Measurements from ENCODE around the gene TMPRSS6. TPM values are rescaled to one million over a fixed set of nuclear protein-coding genes. Genes with fewer than 3 reads are reported as not detected.

The TMPRSS6 gene
- total RNA-seq, 1 experiment from 2014 or later = 0.04 TPM

DNA sequence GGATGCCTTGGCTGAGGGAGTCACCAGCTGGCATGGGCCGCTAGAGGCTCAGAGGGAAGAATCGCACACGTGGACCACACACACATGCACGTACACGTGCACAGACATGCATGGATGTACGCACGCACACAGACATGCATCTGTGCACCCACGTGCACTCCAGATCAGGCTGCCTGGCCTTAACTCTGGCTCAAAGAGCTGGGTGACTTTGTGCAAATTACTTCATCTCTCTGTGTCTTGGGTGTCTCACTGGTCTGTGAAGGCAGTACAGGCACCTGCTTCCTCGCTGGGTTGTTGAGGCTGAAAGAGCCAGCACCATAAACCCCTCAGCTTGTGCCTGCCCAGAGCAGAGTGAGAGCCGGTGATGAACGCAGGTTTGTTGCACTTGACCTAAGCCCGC lies 28.7 kb downstream of the TMPRSS6 start:
- no TSS peak for BruUV-seq (replicated peaks)
- CTCF ChIA-PET = no interaction called here
- H3K27ac ChIP-seq (ENCODE audit: low read length) = no peak overlapping the region
- no peaks in the 10 kb centered on the region for H3F3A ChIP-seq (ENCODE audit: low read length, unreplicated experiment)
- H3K9ac ChIP-seq (ENCODE audit: low read length) = no peak overlapping the region
- intact Hi-C loops (cut with micrococcal nuclease) = no loop called here
- DNase-seq (no peak), ATAC-seq (no peak)
- no peaks in the 10 kb centered on the region for H3K9me3 ChIP-seq (ENCODE audit: low read length)
- H2AFZ ChIP-seq (ENCODE audit: low read length) = no peak overlapping the region
- no peaks in the 10 kb centered on the region for H3K36me3 ChIP-seq (ENCODE audit: low read depth, low read length)
- H3K4me1 ChIP-seq (ENCODE audit: insufficient read depth, low read length) = no peaks in the 10 kb centered on the region
- H3K4me3 ChIP-seq (ENCODE audit: low read length) = no peak overlapping the region
- no peaks in the 10 kb centered on the region for H3K79me2 ChIP-seq (ENCODE audit: low read length)
- H3K27me3 ChIP-seq (ENCODE audit: low read length) = no peaks in the 10 kb centered on the region
- POLR2A ChIA-PET (ENCODE audit: unreplicated experiment) = no interaction called here
- no peak overlapping the region for H3K4me2 ChIP-seq (ENCODE audit: low read length)
- TF ChIP-seq, protein P1, sequence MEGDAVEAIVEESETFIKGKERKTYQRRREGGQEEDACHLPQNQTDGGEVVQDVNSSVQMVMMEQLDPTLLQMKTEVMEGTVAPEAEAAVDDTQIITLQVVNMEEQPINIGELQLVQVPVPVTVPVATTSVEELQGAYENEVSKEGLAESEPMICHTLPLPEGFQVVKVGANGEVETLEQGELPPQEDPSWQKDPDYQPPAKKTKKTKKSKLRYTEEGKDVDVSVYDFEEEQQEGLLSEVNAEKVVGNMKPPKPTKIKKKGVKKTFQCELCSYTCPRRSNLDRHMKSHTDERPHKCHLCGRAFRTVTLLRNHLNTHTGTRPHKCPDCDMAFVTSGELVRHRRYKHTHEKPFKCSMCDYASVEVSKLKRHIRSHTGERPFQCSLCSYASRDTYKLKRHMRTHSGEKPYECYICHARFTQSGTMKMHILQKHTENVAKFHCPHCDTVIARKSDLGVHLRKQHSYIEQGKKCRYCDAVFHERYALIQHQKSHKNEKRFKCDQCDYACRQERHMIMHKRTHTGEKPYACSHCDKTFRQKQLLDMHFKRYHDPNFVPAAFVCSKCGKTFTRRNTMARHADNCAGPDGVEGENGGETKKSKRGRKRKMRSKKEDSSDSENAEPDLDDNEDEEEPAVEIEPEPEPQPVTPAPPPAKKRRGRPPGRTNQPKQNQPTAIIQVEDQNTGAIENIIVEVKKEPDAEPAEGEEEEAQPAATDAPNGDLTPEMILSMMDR (conservative IDR thresholded peaks at IDR 0.05; ENCODE audit: low read depth, low read length) = no peak
- no peak for TF ChIP-seq EZH2 (IDR thresholded peaks at IDR 0.05; ENCODE audit: low read length, unreplicated experiment)
- TF ChIP-seq EZH2phosphoT487 (IDR thresholded peaks at IDR 0.05; ENCODE audit: borderline replicate concordance, low read length) = no peak
- no peaks in the 10 kb centered on the region for H3K9me2 ChIP-seq (replicated peaks; ENCODE audit: low read length)
- no peaks in the 10 kb centered on the region for H4K20me1 ChIP-seq (ENCODE audit: low read length)

GRCh38 chr22:37080438-37080837 lies 29.1 kb downstream of the TMPRSS6 start:
- Histone ChIP-seq H3K27ac (ENCODE audit: low read length) (no peak overlapping the region), H4K20me1 (ENCODE audit: low read length) (no peaks in the 10 kb centered on the region), H3F3A (ENCODE audit: low read length, unreplicated experiment) (no peaks in the 10 kb centered on the region), H3K9me2 (replicated peaks; ENCODE audit: low read length) (no peaks in the 10 kb centered on the region), H3K79me2 (ENCODE audit: low read length) (no peaks in the 10 kb centered on the region), H3K9me3 (ENCODE audit: low read length) (no peaks in the 10 kb centered on the region), H3K36me3 (ENCODE audit: low read depth, low read length) (no peaks in the 10 kb centered on the region), H3K27me3 (ENCODE audit: low read length) (0 out of 2 replicates have a peak, but pooled peaks cover under 1% of the 10 kb centered on the region), H3K4me1 (ENCODE audit: insufficient read depth, low read length) (no peaks in the 10 kb centered on the region), H3K9ac (ENCODE audit: low read length) (no peak overlapping the region), H3K4me2 (ENCODE audit: low read length) (no peak overlapping the region), H3K4me3 (ENCODE audit: low read length) (no peak overlapping the region), H2AFZ (ENCODE audit: low read length) (no peak overlapping the region)
- POLR2A ChIA-PET (ENCODE audit: unreplicated experiment) = no interaction called here
- TF ChIP-seq EZH2phosphoT487 (IDR thresholded peaks at IDR 0.05; ENCODE audit: borderline replicate concordance, low read length) = no peak
- no peak for TF ChIP-seq EZH2 (IDR thresholded peaks at IDR 0.05; ENCODE audit: low read length, unreplicated experiment)
- TF ChIP-seq, protein P1 (conservative IDR thresholded peaks at IDR 0.05; ENCODE audit: low read depth, low read length) = no peak
- intact Hi-C loops (cut with micrococcal nuclease) = no loop called here
- DNase-seq (no peak), ATAC-seq (no peak)
- CTCF ChIA-PET = no interaction called here
- no TSS peak for BruUV-seq (replicated peaks)

- CTCF ChIA-PET = no interaction called here
- no peak for DNase-seq
- Histone ChIP-seq H3K27ac (ENCODE audit: low read length) (no peak overlapping the region), H4K20me1 (ENCODE audit: low read length) (no peaks in the 10 kb centered on the region), H3K79me2 (ENCODE audit: low read length) (no peaks in the 10 kb centered on the region), H3F3A (ENCODE audit: low read length, unreplicated experiment) (no peaks in the 10 kb centered on the region), H2AFZ (ENCODE audit: low read length) (no peak overlapping the region), H3K4me2 (ENCODE audit: low read length) (no peak overlapping the region), H3K9me2 (replicated peaks; ENCODE audit: low read length) (no peaks in the 10 kb centered on the region), H3K9ac (ENCODE audit: low read length) (no peak overlapping the region), H3K4me3 (ENCODE audit: low read length) (no peak overlapping the region), H3K36me3 (ENCODE audit: low read depth, low read length) (no peaks in the 10 kb centered on the region), H3K9me3 (ENCODE audit: low read length) (no peaks in the 10 kb centered on the region), H3K27me3 (ENCODE audit: low read length) (0 out of 2 replicates have a peak, but pooled peaks cover 7% of the 10 kb centered on the region), H3K4me1 (ENCODE audit: insufficient read depth, low read length) (no peaks in the 10 kb centered on the region)
- intact Hi-C loops (cut with micrococcal nuclease) = loop anchor here (10.0 kb wide), 1 partner anchor 115 kb away; no protein-coding TSS in a partner anchor
- POLR2A ChIA-PET (ENCODE audit: unreplicated experiment) = no interaction called here
- ATAC-seq = no peak
- TF ChIP-seq EZH2 (IDR thresholded peaks at IDR 0.05; ENCODE audit: low read length, unreplicated experiment) = no peak
- TF ChIP-seq, protein P1 (conservative IDR thresholded peaks at IDR 0.05; ENCODE audit: low read depth, low read length) = no peak
- TF ChIP-seq EZH2phosphoT487 (IDR thresholded peaks at IDR 0.05; ENCODE audit: borderline replicate concordance, low read length) = no peak
- no TSS peak for BruUV-seq (replicated peaks)
Observed at GRCh38 chr22:37079668-37080171, 29.8 kb downstream of the TMPRSS6 start.
